NOMO-1 treated with DMSO at 0.1 percent for 48 hours (cell line): ENCODE results near the gene EXD1.
A peak's percentile ranks its signal among the peaks of the same experiment; 100 is the strongest.

Experiments
- DNase-seq: peaks from one replicate; lab custom pipeline; 2025; ENCODE audit not compliant: unreplicated experiment; lab: John Stamatoyannopoulos, UW

EXD1 gene

DNA sequence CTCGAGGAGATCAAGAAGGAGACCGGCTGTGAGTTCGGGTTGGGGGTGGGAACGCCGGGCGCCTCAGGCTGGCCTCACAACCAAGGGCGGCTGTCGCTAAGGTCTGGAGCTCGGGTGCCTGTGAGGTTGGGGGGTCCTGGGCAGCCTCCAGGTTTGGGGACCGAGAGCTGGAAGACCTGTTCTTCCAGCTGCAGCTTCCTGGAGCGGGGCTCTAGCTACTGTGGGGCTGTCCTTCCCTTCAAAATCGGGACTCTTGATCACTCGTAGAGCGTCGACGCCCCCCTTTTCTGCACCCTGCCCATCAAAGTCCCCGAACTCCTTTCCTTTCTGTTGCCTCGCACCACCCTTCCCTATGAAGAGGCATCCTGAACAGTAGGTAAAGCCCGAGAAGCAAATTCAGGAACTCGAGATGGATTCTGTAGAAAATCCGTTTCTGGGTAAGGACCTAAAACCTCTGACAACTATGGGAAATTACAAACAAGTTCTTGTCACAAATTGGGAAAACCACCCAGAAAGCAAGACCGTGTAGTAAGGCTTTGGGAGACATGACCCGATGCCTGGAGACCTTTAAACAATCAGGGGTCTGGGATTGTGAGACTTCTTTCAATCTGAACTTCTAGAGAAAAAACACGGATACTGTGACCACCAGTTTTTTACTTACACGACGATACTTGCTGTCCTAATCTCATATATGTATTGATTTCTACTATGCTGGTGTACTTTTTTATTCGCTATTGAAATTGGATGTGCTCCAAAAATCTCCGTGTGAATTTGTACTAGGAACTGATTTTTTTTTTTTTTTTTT, 1.1 kb upstream of the EXD1 start:
- peak; percentile 14 for DNase-seq

DNA sequence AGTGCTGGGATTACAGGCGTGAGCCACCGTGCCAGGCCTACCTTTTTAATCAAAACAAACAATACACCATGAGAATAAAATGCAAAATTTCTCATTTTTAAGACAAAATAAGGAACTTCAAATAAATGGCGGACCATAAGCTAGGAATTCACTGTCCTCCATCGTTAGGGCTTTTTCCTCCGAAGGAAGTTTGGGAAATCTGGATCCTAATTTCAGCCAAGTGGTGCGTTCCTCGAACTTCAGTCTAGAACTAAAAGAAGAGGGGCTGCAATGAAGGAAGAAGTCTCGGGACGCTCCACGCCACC, 260 bp downstream of the EXD1 start:
- DNase-seq: no peak

GRCh38 chr15:41219381-41219780, 11.2 kb downstream of the EXD1 start:
- DNase-seq: no peak

GRCh38 chr15:41218851-41219250, 11.7 kb downstream of the EXD1 start:
- DNase-seq: no peak

DNA sequence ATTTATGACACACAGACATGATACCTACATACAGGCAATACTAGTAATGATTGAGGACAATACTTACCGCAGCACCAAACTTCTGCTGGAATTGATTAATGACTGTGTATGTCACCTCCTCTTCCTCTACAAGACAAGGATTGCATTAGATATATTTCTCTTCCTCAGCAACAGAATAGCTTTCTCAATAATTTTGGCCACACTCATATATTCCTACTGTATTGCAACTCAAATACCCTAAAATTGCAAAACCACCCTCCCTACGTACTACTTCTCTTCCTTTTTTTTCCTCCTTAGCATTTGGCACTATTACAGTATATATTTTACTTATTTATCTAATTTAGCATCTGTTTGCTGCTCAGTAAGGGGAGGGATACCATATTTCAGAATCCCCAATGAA, 14.8 kb downstream of the EXD1 start:
- peak; percentile 99 for DNase-seq

DNA sequence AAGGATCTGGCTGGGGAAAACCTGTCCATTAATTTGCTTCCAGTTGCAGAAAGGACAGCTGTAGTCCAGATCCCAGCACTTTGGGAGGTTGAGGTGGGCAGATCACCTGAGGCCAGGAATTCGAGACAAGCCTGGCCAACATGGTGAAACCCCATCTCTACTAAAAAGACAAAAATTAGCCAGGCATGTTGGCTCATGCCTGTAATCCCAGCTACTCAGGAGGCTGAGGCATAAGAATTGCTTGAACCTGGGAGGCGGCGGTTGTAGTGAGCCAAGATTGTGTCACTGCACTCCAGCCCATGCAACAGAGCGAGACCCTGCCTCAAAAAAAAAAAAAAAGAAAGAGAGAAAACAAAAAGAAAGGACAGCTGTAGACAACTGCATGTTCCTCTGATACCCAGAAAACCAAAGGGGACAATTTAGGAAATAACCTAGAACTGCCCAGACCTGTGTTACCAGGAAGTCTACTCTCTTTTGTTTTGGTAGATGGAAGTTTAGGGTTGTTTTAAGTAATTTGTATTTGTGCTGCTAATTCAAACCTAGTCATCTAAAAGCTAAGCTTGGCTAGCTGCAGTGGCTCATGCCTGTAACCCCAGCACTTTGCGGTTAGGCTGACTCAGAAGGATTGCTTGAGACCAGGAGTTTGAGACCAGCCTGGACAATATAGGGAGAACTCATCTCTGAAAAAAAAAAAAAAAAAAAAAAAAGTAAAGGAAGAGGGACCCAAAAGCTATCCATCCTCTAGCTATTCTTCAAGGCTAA, 22.7 kb downstream of the EXD1 start:
- DNase-seq: peak; percentile 39

DNA sequence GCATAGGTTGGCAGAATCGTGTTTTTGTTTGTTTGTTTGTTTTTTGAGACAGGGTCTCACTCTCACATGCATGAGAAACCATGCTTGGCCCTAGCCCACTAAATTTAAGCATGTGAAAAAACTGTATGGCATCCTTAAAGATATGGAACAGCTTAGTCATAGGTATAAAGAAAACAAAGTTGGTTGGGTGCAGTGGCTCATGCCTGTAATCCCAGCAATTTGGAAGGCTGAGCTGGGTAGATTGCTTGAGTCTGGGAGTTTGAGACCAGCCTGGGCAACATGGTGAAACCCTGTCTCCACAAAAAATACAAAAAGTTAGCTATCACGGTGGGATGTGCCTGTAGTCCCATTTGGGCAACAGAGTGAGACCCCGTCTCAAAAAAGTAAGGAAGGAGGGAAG, 25.2 kb downstream of the EXD1 start:
- no peak for DNase-seq

DNA sequence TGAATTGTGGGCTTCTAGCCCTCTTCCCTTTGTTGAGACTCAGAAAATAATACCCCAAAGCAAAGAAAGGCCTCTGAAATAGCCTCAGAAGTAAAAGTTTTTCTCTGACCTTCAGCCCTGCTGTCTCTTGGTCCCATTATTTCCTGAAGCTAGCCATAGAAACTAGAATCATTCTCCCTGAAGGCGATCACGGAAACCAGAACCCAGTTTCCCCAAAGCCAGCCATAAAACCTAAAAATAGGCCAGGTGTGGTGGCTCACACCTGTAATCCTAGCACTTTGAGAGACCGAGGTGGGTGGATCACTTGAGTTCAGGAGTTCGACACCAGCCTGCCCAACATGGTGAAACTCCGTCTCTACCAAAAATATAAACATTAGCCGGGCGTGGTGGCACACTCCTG, 27.2 kb downstream of the EXD1 start:
- DNase-seq: no peak

GRCh38 chr15:41199470-41199869, 31.1 kb downstream of the EXD1 start:
- DNase-seq: no peak

DNA sequence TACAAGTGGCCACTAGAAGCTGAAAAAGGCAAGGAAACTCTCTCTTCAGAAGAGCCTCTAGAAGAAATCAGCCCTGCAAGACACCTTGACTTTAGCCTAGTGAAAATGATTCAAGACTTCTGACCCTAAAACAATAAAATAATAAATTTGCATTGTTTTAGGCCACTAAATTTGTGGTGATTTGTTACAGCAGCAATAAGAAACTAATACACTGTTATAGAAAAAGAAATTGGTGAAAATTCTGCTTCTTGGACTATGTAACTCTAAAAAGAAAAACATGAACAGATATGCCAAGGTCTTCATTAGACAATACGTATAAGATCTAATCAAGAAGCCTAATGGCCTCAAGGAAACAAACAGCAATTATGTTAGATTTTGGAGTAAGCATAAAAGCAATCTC, 36.1 kb downstream of the EXD1 start:
- no peak for DNase-seq

DNA sequence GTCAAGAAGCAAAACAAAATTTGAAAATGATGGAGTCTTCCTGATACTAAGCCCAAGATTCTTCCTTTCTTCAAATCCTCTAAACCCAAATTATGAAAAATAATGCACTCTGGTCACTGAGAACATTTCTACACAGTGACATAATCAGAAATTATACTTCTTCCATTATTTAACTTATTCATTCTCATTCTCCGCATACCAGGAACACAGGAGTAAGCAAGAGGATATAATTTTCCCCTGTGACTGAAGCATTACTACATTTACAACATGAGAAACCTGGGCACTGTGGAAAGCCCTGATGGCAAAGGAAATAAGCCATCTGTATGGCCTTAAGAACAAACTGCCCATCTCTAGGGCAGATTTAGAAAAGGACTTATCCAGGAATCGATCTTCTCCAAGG, 47.0 kb downstream of the EXD1 start:
- no peak for DNase-seq

DNA sequence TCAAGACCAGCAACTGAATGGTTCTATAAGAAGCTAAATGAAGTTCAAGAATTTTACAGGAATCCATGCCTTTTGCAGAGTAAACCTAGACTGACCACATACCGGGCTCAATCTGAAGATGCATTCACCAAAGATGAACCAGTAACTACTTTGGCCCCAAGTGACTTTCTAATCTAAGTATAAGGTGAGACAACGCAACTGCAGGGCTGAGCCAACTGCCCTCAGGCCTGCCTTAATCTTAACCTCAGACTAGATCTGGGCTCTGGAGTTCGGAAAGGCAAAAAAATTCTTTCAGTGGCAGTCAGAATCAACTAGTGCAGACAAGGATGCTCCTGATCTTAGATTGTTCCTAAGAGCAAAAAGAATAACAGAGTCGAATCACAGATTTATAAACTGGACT, 48.3 kb downstream of the EXD1 start:
- DNase-seq: no peak

- DNase-seq: no peak
These were observed 50.3 kb downstream of the EXD1 start for GRCh38 chr15:41180206-41180789.

GRCh38 chr15:41169781-41170180, 60.8 kb downstream of the EXD1 start:
- peak; percentile 66 for DNase-seq

DNA sequence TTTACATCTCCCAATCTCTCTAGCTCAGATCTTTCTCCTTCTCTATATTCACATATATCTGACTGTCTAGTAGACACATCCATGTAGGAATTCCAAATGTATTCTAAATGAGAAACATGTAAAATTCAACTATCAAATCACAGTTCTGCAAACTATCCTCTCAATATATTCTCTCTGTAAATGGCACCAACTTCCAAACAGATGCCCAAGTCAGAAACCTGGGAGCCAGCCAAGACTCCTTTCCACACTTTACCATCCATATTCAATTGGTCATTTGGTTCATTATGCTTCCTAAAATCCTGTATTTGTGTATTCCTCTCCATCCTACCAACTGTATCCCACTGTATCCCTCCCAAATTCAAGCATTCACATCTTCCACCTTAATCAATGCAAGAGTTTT, 61.5 kb downstream of the EXD1 start:
- DNase-seq: no peak

DNA sequence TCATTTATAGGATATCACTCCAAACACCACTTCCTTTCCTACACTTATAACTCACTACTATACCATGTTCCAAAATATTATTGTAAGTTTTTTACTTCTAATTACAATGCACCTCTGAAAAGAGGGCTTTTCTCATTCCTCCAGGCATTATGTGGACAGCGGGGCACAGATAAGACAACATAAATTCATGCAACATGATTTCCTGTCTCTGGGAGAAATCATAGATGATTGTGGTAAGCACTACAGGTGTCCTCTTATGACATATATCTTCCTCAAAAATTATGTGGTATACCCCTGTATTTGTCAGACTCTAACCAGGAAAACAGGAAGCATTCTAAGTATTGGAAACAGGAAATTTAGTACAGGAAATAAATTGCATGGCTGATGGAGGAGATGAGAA, 68.8 kb downstream of the EXD1 start:
- no peak for DNase-seq

- DNase-seq: no peak
These were observed 69.2 kb downstream of the EXD1 start for GRCh38 chr15:41161336-41161735.

GRCh38 chr15:41160639-41161315, 69.8 kb downstream of the EXD1 start:
- no peak for DNase-seq

DNA sequence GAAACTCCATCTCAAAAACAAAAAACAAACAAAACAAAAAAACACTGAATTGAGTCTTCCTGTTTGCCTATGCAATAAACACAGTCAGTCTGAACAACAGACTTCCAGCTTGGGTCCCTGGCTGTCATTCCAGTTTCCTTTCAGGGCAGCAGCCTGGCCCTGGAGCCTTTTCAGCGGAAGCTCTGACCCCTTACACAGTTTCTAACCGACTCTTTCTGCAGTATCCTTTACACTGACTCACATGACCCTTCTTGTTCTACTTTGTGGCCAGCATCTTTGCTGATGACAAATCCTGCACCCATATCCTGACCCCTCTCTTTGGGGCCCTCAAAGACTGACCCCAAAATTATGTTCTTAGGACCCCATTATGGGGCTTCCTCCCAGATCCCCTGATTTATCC, 76.1 kb downstream of the EXD1 start:
- no peak for DNase-seq

DNA sequence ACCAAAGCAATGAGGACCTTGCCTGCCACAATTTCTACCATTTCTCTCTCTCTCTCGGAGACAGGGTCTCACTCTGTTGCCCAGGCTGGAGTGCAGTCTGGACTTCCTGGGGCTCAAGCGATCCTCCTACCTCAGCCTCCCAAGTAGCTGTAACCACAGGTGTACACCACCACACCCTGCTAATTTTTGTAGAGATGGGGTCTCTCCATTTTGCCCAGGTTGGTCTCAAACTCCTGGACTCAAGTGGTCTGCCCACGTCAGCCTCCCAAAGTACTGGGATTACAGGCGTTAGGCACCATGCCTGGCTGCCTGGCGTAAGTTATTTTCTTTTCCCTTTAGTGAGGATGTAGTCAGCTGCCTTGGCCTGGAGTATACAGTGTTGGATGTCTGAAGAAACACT, 76.8 kb downstream of the EXD1 start:
- no peak for DNase-seq

- no peak for DNase-seq
These were observed 79.0 kb downstream of the EXD1 start for GRCh38 chr15:41151451-41152005.

DNA sequence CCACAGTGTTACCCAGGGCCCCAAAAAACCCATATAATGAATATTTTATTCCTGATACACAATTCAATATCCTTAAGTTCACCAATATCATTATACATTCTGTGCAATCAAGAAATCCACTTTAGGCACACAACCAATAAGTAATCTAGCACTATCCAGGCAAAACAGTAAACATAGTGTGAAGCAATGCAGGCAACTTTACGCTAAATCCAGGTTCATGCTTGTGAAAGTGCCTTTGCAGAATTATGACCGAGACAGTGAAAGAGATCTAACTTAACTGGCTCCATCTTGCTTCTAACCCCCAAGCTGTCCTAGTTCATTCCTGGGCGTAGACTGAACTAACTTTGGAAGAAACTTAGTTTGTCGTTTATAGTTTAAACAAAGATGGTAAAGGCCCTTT, 80.3 kb downstream of the EXD1 start:
- DNase-seq: no peak
